ENCODE data around the gene PHYKPL.

DNA sequence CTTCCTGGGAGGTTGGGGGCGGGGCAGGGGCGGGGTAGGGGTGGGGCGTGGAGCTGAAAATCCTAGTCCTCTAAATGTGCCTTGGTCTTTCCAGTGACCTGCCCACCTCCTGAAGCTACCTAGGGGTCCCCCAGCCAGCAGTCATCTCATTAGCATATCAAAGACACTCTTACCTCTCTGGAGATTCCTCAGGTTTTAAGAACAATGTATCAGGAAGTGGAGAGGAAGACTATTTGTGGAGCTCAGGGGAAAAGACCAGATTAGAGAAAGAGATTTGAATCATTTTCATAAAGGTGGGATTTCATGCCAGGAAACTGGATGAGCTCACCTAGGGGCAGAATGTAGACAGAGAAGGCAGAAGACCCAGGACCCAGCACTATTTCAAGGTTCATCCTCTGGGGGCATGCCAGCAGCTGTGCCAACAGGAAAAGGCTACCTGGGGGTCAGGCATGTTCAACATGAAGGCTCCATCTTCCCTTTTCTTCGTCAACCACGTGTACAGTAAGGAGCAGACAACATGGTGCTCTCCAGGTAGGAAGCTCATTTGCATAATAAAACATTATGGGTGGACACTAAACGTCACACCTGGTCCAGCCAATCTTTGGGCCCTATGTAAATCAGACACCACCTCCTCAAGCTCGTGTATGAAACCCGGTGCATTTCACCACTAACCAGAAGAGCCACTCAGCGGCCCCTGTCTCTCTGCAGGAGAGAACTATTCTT is 52.3 kb downstream of the PHYKPL start:
- TF ChIP-seq EZH2 (IDR thresholded peaks at IDR 0.05; ENCODE audit: low read length, missing control alignments): no peak
- TF ChIP-seq, protein P1, sequence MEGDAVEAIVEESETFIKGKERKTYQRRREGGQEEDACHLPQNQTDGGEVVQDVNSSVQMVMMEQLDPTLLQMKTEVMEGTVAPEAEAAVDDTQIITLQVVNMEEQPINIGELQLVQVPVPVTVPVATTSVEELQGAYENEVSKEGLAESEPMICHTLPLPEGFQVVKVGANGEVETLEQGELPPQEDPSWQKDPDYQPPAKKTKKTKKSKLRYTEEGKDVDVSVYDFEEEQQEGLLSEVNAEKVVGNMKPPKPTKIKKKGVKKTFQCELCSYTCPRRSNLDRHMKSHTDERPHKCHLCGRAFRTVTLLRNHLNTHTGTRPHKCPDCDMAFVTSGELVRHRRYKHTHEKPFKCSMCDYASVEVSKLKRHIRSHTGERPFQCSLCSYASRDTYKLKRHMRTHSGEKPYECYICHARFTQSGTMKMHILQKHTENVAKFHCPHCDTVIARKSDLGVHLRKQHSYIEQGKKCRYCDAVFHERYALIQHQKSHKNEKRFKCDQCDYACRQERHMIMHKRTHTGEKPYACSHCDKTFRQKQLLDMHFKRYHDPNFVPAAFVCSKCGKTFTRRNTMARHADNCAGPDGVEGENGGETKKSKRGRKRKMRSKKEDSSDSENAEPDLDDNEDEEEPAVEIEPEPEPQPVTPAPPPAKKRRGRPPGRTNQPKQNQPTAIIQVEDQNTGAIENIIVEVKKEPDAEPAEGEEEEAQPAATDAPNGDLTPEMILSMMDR (conservative IDR thresholded peaks at IDR 0.05 in 1 of 2, IDR thresholded peaks at IDR 0.05 in 1 of 2; ENCODE audit: low read depth in 1 of 2, low read length in 2 of 2): no peak
